ENCODE results near the gene PITX1.
A peak's percentile ranks its signal among the peaks of the same experiment; 100 is the strongest.

PITX1 gene

DNA sequence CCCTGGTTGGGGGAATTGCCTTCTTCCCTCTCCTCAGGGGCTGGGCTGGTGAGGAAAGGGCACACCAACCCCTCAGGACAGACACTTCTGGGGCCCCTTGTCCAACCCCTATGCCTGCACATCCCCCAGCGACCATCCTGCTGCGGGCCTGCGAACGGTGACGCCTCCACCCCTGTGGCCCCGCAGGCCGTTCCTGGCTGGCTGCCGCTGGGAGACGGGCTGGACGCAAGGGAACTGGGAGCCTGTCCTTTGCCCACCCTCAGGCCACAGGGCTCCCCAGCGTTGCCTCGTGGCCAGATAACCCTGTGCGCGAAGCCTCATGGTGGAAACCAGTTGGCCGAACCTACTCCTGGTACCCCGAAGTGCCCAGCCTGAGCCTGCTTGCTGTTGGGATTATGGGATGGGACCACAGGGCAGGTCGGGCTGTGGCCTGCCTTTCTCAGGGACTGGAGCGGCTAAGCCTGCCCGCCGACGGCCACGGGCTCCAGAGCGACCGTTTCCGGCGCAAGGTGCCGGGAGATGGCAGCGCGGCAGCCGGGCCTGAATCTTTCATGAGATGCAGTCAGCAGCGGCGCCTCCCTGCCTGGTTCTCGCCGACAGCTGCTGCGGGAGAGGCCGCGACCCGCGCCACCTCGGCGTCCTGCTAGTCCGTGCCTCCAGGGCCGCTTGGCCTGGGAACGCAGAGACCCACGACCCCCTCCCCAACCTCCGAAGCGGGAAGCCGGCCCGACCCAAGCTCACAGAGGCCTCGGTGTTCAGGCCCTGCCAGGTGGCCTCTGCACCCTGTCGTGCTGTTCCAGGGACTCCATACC, 6.5 kb upstream of the PITX1 start:
- no peak for DNase-seq

DNA sequence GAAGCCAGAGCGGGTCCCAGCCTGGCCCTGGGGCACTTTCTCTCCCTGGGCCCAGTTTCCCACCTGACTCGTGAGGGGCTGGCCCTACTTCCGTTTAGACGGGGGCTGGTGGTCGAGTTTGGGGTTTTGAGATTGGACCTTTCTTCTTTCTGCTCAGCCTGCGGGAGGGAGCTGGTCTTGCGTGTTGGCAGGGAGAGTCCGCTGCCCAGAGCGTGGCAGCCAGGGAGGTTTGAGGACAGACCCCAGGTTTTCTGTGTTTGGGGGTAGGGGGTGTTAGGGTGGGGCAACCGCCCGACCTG, 6.0 kb upstream of the PITX1 start:
- DNase-seq, result no peak

DNA sequence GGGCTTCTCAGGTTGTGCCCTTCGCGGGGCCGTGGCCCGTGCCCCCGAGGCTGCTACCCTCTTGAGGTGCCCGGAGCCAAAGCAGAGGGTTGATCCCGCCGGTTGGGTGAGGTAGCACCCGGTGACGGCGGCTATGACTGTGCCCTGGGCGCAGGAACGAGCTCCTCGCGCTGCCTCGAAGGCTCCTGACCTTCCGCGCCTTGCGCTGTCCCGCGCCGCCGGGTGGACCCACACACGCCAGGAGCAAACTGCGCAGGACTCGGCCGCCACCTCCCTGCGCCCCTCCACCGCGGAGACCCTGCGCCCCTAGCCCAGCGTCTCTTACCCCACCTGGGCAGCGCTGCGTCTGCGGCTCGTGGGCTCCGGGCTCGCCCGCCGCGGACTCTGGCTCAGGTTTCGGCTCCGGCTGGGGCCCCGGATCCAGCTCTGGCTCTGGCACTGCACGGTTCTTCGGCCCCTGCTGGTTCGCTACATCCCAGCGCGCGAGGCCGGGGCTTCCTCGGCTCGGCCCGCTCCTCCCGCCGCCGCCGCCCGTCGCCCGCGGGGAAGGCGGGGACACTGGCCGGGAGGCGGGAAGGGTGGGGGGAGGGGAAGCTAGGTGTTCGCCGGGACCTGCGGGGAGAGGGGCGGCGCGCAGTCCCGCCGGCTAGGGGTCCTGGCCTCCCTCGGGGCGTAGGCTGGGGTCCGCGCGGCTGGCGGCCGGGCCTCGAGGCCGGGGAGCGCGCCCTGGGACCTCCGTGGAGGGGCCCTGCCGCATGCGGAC, 5.4 kb upstream of the PITX1 start:
- no peak for DNase-seq

DNA sequence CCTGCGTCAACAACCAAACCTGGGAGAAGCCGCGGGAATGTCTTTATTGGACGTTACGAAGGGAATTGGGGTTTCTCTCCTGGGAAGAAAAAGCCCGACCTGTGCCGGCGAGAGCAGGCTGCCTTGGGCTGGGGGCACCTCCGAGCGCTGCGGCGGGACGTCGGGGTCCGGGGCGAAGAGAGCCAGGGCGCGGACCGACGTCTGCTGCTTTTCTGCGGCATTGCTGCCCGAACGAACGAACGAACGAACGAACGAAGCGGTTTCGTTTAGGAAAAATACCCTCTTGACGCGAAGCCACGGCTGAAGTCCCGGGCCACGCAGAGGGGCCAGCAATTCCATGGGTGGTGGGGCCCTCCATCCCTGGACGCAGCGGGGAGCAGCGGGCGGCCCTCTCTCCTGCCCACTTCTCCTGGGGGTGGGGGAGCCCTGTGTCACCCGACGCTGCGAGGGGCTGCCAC, 4.8 kb upstream of the PITX1 start:
- DNase-seq, result no peak

DNA sequence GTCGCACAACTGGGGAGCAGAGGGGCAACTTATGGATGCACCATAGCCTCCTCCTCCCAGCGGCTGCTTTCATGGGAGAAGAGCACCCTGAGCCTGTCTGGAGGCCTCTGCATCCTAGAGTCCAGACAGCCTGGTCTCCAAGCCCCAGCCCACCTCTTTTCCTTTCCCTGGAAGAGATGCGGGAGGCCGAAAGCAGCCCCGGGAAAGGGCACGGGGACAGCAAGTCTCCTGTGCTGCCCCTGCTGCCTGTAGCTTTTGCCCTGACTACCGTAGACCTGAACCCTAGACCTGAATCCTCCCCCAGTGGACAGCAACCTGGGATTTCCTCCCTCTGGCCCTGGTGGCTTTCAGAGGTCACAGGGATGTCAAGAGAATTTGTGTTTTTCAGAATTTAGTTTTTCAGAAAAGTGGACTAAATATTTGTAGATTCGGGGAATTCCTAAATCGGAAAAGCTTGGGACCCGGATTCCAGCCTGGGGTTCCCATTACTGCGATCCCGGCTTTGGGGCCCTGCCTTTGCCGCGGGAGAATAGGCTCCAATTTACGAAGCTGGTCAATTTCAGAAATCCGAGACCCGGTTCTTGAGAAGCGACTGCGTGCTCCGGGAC, 4.3 kb upstream of the PITX1 start:
- no peak for DNase-seq

DNA sequence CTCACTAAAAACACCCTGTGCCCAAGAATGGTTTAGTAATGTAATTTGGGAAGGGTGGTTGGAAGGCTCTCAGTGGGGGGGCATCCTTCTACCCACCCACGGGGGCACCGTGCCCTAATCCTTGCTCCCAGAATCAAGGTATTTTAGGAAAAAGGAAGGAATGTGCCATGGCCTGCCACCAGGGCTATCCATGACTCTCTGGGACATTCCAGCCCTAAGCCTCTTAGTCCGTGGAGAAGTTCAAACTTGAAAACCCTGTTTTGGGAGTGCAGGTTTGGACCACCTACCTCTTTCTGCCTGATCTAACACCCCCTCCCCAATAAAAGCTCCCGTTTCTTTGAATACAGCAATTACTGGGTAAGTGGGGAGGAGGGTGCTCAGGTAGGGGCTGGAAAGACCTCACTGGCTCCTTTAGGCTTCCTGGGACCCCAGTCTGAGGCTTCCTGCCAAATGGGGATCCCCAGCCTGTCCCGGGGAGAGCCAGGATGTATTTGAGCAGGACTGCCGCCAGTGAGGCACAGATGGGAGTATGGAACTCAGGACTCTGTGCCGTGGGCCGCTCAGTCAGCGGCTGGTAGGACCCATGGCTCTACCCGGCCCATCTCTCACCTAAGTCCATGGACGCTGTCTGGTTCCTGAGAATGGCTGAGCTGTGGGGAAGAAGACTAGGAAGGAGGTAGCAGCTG, 3.6 kb upstream of the PITX1 start:
- no peak for DNase-seq

DNA sequence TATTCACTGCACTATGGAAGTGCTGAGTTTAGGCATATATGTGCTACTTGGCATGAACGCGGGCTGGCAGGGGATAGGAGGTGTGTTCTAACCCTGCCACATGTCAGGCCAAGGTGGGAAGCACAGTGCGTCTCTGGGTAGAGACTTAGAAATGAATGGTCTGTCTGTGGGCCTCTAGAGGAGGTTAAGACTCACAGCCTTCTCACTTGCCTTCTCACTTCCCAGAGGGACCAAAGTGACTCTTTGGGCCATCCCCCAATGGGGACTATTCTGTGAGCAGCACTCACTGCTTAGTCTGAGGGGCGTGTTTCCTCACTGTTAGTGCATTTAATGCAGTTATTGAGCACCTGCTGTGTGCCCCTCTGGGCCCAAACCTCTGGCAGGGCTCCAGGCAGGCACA, 2.4 kb upstream of the PITX1 start:
- DNase-seq, result no peak

DNA sequence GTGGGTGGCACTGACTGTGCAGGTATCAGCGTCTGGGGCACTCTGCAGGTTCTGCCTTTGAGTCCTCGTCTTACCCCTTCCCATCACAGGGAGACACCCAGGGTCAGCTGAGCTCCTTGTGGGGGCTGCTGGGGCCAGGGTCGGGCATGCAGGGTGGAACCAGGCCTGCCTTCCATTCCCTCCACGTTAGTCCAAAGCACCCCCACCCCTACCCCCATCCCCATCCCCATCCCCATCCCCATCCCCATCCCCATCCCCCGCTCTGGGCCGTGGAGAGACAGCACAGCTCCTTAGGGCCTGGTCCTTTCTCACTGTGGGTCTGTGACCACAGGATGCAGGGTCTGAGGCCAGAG, 1.6 kb upstream of the PITX1 start:
- DNase-seq, result no peak

DNA sequence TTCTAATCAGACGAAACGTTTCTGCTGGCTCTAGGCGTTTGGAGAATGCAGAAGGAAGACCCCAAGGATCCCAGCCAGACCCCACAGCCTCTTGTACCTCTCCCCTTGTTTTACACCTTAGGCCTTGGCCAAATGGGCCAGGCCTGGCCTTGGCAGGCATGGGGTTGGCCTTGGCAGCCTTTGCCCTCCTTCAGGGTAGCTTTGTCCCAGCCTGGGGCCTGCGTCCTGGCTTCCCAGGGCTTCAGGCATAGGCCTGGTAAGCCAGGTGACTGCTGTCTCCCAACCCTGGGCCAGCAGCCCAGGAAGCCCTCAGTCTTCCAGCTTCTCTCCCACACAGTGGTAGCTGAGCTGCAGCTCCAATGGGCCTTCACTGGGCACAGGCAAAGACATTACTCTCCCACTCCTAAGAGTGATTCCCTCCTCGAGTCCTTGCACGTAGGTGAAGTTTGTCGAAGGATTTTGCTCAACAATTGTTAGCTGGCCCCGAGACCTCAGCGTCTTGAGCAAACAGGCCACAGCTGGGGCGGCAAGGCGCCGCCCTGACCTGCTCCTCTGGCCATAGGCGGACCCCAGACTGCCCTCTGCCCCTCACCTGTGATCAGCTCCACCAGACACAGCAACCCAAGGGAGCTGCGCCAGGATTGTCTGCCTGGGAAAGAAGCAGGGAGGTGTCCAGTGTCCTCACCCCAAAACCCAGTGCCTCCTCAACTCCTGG, 1.1 kb upstream of the PITX1 start:
- no peak for DNase-seq

DNA sequence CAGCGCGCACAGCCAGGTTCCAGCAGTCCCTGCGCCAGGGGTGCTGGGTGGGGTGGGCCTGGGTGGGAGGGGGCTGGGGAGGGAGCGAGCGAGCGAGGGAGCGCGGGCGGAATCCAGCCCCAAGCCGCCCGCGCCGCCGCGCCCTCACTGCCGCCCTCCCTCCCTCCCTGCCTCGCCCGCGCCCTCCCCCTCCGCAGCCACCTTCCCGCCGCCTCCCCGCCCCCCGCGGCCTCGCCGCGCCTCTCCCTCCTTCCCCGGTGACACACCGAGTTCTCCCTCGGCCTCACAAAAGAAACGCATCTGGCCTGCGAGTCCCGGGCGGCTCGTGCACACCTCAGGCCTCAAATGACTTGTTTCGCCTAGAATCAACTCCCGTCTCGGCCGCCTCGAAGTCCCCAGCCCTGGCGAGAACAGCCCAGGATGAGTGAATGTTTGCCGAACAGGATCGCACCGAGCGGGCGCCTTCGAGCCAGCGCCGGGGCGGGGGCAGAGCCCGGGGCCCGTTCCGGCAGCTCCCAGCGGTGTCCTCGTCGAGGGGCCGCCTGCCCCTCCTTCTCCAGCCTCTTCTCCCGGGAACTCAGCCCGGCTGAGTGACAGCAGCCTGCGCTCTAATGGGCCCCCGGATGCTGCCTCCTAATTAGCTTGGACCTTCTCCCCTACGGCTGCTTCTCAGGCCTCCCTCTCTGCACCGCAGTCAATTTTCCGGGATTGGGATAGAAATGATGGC, 371 bp upstream of the PITX1 start:
- DNase-seq, result peak; percentile 50

DNA sequence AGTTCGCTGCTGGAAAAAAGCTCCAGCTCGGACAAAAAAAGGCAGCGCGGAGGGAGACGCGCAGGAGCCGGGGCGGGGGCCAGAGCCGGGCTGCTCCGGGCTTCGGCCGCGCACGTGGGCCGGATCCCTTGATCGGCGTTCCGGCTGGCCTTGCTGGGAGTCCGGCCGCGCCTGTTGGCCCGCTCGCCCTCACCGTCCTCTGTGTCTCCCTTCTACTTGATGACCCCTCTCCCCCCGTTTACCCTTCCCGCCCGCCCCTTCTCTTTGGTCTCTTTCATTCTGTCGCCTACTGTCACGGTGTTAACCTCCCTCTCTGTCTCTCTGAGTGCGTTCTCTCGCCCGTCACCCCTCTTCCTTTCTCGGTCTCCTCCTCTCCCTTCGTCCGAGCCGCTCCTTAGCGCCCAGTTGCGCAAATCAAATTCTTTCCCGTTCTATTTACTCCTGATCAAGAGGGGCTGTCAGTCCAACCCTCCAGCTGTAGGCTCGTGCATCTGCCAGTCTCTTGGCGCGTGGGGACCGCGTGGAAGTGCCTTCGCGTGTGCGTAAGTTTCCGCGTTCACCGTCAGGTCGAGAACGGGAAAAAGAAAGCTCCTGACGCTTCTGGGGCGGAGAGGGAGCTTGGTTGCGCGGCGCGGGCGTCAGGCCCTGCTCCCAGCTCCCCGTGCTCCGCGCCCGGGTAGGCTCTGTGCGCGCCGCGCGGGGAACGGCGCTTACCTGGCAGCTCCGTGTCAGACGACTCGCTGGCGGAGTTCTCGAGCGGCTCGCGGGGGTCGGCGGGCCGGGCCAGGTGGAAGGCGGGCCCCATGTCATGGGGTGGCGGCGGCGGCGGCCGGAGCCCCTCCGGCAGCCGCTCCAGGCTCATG, 798 bp downstream of the PITX1 start:
- no peak for DNase-seq

DNA sequence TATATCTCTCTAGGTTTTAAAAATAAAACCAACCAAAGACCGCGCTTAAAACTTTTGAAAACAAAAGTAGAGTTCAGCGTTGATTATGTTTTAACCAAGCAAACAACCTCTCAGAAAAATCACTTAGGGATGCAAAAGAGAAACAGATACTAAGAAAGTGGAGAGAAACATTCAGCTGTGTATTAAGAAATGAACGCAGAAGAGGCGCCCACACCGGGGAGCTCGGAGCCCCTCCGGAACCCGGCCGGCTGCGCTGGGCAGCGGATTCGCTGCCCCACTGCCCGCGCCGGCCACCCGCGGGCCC, 1.4 kb downstream of the PITX1 start:
- no peak for DNase-seq

DNA sequence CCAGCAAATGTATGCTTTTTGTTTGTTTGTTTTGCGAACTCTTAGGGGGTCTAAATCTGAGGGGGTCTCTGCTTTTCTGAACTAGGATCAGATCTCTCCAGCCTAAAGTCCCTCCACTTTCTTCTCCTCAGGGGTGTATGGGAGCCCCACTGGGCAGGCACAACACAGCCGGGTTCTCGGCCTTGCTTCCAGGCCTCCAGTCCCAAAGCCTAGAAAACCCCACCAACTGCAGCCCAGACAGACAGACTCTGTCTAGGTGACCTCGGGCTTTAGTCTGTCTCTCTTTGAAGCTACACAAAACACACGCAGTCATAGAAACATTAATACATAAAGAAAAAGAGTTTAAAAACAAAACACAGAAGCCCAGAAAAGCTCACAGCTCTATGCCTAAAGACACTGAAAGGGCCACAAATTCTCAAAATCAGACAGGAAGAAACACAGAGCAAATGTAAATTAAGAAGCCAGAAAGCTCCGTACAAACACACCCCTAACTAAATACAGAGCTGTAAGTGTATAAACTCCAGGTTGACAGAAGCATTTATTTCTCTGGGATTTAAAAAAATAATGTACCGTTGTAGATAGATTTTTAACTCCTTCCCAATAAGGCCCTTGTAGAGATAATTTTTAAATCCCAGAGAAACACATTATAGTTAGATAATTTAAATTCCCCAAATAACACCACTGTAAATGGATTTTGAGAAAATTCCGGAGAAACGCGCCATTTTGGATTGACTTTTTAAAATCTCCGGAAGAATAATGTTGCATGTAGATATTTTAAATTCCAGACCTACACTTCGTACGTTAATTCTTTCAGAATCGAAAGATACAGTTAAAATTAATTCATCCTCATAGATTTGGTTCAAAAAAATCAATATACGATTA, 2.0 kb downstream of the PITX1 start:
- no peak for DNase-seq

DNA sequence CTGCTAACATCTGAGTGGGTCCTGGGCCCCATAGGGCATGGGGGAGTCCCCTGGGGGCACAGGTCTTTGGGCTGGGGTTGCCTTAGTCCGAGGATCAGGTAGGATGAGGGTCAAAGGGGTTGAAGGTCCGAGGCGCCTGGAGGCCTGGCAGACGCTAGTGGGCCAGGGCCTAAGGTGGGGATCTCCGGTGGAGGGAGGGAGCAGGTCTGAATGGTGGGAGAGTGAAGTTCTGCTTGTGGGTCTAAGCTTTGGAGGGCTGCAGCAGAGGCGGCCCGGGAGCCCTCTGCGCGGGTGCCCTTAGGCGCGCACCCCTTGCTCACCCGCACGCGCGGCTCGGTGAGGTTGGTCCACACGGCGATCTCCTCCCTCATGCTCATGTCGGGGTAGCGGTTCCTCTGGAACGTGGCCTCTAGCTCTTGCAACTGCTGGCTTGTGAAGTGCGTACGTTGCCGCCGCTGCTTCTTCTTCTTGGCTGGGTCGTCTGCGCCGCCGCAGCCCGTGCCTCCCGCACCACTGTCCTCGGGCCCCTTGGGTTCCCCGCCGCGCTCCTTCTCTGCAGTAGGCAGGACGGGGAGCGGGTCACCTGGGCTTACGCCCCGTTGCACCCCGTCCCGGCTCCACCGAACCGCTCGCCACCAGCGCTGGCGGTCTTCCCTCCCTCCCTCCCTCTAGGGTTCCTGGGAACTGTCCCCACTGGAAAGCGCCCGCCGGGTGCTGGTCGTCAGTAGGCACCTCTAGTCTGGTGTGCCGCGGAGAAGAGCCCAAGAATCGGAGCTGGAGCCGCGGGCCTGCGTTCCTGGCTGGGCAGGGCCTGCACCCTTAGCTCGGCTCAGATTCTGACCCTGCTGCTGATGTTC, 2.8 kb downstream of the PITX1 start:
- DNase-seq, result no peak

DNA sequence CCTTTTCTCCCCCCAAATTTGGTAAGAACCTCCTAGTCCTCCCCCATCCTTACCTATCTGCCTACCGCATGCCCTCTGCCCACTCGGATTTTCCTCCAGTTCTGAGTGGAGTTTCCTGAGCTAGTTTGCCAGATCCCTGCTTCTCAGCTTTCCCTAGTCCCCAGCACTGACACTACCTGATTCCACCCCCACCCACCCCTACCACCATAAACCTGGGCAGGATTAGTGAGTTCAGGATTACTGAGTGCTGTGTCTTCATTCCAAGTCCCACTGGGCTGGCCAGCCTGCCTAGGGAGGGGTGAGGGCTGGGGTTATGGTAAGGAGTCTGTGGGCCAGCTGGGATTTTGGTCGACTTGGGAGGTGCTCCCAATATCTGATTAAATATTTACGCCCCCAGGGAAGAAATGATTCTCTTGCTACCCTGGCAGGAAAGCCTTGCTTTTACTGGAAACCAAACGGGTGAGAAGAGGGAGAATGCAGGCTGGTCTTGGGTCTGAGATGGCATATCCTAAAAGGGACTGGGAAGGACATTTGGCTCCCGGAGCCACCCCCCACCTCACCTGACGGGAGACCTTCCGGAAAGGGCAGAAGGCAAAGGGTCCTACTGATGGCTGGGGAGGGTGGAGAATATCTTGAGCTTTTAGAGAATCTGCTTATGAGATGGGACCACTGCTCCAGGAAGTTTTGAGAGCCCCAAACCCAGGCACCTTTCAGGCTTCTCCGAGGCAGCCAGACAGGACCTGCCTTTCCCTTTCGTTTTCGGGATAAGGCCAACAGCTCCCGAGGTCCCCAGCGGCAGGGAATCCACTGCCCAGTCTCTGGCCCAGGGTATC, 3.7 kb downstream of the PITX1 start:
- DNase-seq, result no peak

DNA sequence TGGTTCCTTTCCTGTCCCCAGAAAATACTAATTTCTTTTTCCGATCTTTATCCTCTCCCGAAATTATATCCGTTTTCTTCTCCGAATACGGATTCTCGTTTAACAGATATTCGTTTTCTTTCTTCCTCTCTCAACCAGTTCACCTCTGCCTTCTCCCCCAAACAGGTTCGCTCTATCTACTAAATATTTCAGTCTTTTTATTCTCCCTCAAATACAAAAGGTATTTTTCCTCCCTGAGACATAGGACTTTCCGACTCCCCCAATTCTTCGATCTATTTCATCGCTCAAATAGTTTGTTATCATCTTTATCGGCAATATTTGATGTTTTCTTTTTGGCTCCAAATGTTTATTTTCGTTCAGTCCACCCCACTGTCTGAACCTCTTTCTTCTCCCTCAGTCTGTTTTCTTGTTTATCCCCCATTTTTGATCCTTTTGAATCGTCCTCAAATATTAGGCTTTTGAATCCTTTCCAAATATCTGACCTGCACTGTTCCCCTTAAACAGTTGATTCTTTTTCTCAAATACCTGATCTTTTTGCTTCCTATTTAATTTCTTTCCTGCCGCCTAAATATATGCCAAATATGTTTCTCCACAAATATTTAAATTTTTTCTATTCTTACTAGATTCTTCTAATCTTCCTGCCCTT, 4.4 kb downstream of the PITX1 start:
- DNase-seq, result no peak

DNA sequence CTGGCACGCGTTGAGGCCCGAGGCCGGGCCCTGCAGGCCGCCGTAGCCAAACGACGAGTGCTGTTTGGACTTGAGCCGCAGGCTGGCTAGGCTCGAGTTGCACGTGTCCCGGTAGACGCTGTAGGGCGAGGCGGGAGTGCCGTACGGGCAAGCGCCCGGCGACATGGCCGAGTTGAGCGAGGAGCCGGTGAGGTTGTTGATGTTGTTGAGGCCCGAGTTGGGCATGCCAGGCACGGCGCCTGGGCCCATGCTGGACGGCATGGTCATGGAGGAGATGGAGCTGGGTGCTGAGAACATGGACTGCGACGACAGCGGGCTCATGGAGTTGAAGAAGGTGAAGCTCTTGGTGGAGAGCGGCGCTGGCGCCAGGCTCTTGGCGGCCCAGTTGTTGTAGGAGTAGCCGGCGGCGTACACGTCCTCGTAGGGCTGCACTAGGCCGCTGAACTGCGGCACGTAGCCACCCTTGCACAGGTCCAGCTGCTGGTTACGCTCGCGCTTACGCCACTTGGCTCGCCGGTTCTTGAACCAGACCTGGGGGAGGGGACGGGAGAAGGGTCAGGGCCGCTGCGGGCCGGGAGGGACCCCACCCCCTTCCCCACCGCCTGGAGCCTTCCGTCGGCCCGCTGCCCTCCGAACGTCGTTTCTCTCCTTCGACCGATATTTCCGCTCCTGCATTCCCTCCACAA, 5.1 kb downstream of the PITX1 start:
- DNase-seq, result no peak

Data from stimulated activated CD4-positive, alpha-beta T cell treated with anti-CD3 and anti-CD28 coated beads, Interleukin-4, amount 100 ng/mL, for 1 hour (primary cell).